Superior temporal gyrus (tissue), 1 donor: ENCODE data around the gene COL4A6.

Experiments
- DNase-seq: peaks from one replicate; pipeline ENCODE4 v3.0.0-alpha.2; 2016; ENCODE audit errors: extremely low spot score

COL4A6 gene

GRCh38 chrX:108216919-108217571 is 221.2 kb downstream of the COL4A6 start:
- DNase-seq: no peak

GRCh38 chrX:108216405-108216804 is 221.8 kb downstream of the COL4A6 start:
- DNase-seq: no peak

- peak; percentile 12 for DNase-seq
Measured at GRCh38 chrX:108211301-108211700, 226.9 kb downstream of the COL4A6 start.

GRCh38 chrX:108209006-108209554 is 229.1 kb downstream of the COL4A6 start:
- no peak for DNase-seq

- no peak for DNase-seq
Measured at GRCh38 chrX:108203540-108203939, 234.7 kb downstream of the COL4A6 start.

GRCh38 chrX:108199691-108200090 is 238.5 kb downstream of the COL4A6 start:
- peak; percentile 37 for DNase-seq

GRCh38 chrX:108199041-108199440 is 239.2 kb downstream of the COL4A6 start:
- DNase-seq: no peak

GRCh38 chrX:108198420-108198819 is 239.8 kb downstream of the COL4A6 start:
- DNase-seq: no peak

GRCh38 chrX:108186811-108187210 is 251.4 kb downstream of the COL4A6 start:
- no peak for DNase-seq

GRCh38 chrX:108178143-108178498 is 260.1 kb downstream of the COL4A6 start:
- DNase-seq: no peak

GRCh38 chrX:108177351-108178142 is 260.7 kb downstream of the COL4A6 start:
- DNase-seq: no peak

- no peak for DNase-seq
Measured at GRCh38 chrX:108173874-108174273, 264.3 kb downstream of the COL4A6 start.

GRCh38 chrX:108171671-108172070 is 266.6 kb downstream of the COL4A6 start:
- no peak for DNase-seq

GRCh38 chrX:108169768-108170167 is 268.5 kb downstream of the COL4A6 start:
- DNase-seq: no peak

- no peak for DNase-seq
Measured at GRCh38 chrX:108168961-108169740, 269.1 kb downstream of the COL4A6 start.

GRCh38 chrX:108167211-108167872 is 270.9 kb downstream of the COL4A6 start:
- DNase-seq: no peak

- DNase-seq: peak; percentile 9
Measured at GRCh38 chrX:108165383-108166111, 272.7 kb downstream of the COL4A6 start.

- no peak for DNase-seq
Measured at GRCh38 chrX:108163333-108164082, 274.7 kb downstream of the COL4A6 start.

GRCh38 chrX:108162265-108162664 is 276.0 kb downstream of the COL4A6 start:
- DNase-seq: no peak

GRCh38 chrX:108160309-108160708 is 277.9 kb downstream of the COL4A6 start:
- no peak for DNase-seq
